ENCODE data around the gene PRR12.

The PRR12 gene

DNA sequence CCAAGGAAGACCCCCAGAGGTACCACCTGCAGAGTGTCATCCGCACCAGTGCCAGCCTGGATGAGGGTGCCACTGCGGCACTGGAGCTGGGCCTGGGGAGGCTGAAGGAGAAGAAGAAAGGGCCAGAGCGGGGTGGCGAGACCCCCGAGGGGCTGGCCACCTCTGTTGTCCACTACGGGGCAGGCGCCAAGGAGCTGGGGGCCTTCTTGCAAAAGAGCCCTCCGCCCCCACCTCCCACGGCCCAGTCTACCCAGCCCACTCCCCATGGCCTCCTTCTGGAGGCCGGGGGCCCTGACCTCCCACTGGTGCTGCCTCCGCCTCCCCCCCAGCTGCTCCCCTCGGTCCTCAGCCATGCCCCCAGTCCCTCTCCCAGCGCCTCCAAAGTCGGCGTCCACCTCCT, 5.4 kb downstream of the PRR12 start:
- H3K4me1 ChIP-seq: no peaks in the 10 kb centered on the region
- H3K27me3 ChIP-seq: no peaks in the 10 kb centered on the region
- H3K36me3 ChIP-seq: peaks cover 69% of the 10 kb centered on the region
- H3K9me3 ChIP-seq: no peaks in the 10 kb centered on the region
- TF ChIP-seq, protein P1, sequence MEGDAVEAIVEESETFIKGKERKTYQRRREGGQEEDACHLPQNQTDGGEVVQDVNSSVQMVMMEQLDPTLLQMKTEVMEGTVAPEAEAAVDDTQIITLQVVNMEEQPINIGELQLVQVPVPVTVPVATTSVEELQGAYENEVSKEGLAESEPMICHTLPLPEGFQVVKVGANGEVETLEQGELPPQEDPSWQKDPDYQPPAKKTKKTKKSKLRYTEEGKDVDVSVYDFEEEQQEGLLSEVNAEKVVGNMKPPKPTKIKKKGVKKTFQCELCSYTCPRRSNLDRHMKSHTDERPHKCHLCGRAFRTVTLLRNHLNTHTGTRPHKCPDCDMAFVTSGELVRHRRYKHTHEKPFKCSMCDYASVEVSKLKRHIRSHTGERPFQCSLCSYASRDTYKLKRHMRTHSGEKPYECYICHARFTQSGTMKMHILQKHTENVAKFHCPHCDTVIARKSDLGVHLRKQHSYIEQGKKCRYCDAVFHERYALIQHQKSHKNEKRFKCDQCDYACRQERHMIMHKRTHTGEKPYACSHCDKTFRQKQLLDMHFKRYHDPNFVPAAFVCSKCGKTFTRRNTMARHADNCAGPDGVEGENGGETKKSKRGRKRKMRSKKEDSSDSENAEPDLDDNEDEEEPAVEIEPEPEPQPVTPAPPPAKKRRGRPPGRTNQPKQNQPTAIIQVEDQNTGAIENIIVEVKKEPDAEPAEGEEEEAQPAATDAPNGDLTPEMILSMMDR (IDR thresholded peaks at IDR 0.05; ENCODE audit: low read depth, low read length): no peak
- no peak for DNase-seq
- H3K4me3 ChIP-seq (ENCODE audit: low read depth, low read length): no peak overlapping the region

DNA sequence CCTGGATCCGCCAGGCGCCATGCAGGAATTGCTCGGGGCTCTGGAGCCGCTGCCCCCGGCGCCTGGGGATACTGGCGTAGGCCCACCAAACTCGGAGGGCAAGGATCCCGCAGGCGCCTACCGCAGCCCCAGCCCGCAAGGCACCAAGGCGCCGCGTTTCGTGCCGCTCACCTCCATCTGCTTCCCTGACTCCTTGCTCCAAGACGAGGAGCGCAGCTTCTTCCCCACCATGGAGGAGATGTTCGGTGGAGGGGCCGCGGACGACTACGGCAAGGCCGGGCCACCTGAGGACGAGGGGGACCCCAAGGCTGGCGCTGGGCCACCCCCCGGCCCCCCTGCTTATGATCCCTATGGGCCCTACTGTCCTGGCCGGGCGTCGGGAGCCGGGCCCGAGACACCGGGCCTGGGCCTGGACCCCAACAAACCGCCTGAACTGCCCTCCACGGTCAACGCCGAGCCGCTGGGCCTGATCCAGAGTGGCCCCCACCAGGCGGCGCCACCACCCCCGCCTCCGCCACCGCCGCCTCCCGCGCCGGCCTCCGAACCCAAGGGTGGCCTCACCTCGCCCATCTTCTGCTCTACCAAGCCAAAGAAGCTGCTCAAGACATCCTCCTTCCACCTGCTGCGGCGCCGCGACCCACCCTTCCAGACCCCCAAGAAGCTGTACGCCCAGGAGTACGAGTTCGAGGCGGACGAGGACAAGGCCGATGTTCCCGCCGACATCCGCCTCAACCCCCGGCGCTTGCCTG, 6.1 kb downstream of the PRR12 start:
- Histone ChIP-seq H3K9me3 (no peaks in the 10 kb centered on the region), H3K4me1 (no peaks in the 10 kb centered on the region), H3K36me3 (peaks cover 76% of the 10 kb centered on the region), H3K27me3 (no peaks in the 10 kb centered on the region), H3K4me3 (ENCODE audit: low read depth, low read length) (no peak overlapping the region)
- DNase-seq: no peak
- TF ChIP-seq, protein P1 (IDR thresholded peaks at IDR 0.05; ENCODE audit: low read depth, low read length): no peak

DNA sequence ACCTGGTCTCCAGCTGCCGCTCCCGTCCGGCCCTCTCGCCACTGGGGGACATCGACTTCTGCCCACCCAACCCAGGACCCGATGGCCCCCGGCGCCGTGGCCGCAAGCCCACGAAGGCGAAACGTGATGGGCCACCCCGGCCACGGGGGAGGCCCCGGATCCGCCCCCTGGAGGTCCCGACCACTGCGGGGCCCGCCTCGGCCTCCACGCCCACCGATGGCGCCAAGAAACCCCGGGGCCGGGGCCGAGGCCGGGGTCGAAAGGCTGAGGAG, 6.7 kb downstream of the PRR12 start:
- Histone ChIP-seq H3K27me3 (no peaks in the 10 kb centered on the region), H3K9me3 (no peaks in the 10 kb centered on the region), H3K36me3 (peaks cover 81% of the 10 kb centered on the region), H3K4me1 (no peaks in the 10 kb centered on the region), H3K4me3 (ENCODE audit: low read depth, low read length) (no peak overlapping the region)
- no peak for DNase-seq
- TF ChIP-seq, protein P1 (IDR thresholded peaks at IDR 0.05; ENCODE audit: low read depth, low read length): no peak

DNA sequence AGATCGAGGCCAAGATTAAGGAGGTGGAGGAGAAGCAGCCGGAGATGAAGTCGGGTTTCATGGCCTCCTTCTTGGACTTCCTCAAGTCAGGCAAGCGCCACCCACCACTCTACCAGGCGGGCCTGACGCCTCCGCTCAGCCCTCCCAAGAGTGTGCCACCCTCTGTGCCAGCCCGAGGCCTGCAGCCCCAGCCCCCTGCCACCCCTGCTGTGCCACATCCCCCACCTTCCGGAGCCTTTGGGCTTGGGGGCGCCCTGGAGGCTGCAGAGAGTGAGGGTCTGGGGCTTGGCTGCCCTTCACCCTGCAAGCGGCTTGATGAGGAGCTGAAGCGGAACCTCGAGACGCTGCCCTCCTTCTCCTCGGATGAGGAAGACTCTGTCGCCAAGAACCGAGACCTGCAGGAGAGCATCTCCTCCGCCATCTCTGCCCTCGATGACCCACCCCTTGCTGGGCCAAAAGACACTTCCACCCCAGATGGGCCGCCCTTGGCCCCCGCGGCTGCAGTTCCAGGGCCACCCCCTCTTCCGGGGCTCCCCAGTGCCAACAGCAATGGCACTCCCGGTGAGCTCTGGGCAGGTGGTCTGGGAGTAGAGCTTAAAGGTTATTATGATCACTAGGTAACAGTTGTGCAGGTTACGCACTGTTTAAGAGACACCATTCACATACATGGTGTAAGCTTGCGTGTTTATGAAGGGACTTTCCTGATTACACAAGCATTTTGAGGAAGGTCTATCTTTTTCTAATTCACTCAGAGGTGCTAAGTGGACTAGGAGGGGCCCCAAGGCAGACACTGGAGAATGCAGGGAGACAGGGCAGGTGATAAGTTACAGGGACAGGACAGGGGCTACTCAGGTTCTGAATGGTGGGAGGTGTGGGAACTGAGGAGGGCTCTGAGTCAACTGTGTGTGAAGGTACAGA, 8.7 kb downstream of the PRR12 start:
- no peaks in the 10 kb centered on the region for H3K27me3 ChIP-seq
- no peaks in the 10 kb centered on the region for H3K9me3 ChIP-seq
- H3K36me3 ChIP-seq: peaks cover 85% of the 10 kb centered on the region
- no peak for DNase-seq
- no peak overlapping the region for H3K4me3 ChIP-seq (ENCODE audit: low read depth, low read length)
- TF ChIP-seq, protein P1 (IDR thresholded peaks at IDR 0.05; ENCODE audit: low read depth, low read length): no peak
- H3K4me1 ChIP-seq: no peaks in the 10 kb centered on the region

DNA sequence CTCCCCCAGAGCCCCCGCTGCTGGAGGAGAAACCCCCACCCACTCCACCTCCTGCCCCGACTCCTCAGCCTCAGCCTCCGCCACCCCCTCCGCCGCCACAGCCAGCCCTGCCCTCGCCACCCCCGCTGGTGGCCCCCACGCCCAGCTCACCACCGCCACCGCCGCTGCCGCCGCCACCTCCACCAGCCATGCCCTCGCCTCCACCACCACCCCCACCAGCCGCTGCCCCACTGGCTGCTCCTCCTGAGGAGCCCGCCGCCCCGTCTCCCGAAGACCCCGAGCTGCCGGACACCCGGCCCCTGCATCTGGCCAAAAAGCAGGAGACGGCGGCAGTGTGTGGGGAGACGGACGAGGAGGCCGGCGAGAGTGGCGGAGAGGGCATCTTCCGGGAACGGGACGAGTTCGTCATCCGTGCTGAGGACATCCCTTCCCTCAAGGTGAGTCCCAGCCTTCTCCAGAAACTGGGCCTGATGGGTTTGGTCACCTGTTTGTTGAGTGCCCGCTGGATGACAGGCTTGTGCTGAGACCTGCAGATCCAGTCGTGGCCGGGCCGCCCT, 10.6 kb downstream of the PRR12 start:
- no peak overlapping the region for H3K4me3 ChIP-seq (ENCODE audit: low read depth, low read length)
- no peak for DNase-seq
- H3K4me1 ChIP-seq: no peaks in the 10 kb centered on the region
- TF ChIP-seq, protein P1 (IDR thresholded peaks at IDR 0.05; ENCODE audit: low read depth, low read length): no peak
- peaks cover 85% of the 10 kb centered on the region for H3K36me3 ChIP-seq
- no peaks in the 10 kb centered on the region for H3K27me3 ChIP-seq
- no peaks in the 10 kb centered on the region for H3K9me3 ChIP-seq
